Measurements from ENCODE around the gene NRAP.

The NRAP gene

DNA sequence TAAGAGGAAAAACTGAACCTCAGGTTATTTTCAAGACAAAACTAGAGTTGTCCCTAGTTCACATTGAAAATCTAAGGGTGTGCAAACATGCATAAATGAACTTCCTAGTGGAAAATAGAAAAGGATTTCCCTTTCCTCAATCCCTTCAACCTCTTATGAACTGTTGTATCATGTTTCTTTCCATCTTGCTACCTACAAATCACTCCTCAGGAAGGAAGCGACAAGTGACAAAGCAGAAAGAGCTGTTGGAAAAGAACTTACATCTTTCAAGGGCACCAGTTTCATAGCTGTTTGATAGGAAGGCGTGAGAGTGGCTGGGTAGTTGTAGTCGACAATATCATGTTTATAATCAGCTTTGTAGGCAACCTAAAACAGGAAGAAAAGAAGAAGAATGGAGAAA, 23.9 kb downstream of the NRAP start:
- no peak for DNase-seq

DNA sequence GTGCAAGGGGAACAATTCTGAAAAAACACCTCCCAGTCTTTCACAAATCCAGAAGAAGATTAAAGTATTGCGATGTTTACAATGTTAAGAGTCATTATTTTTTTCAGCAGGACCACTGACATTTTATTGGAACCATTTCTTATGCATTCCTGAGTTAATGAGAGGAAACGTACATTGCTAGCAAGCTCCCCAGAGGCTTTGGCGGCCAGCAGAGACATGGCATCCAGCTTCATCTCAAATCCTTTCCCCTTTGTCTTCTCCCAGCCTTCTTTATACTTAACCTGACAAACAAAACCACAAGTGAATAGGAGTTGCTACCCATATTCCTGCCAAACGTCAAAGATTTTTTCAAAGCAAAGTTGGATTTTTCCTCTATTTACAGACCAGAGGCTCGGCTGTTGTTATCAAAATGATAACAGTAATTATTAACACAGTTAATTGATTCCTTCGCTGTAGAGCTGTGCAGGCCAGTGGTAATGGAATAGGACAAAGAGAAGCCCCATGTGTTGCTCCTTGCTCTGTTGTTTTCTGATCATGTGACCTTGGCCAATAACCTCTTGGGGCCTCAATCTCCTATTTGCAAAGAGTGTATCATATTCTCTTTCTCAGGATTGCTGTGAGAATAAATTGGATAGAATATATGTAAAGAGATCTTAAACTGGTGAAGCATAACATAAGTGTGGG, 32.0 kb downstream of the NRAP start:
- DNase-seq: no peak

DNA sequence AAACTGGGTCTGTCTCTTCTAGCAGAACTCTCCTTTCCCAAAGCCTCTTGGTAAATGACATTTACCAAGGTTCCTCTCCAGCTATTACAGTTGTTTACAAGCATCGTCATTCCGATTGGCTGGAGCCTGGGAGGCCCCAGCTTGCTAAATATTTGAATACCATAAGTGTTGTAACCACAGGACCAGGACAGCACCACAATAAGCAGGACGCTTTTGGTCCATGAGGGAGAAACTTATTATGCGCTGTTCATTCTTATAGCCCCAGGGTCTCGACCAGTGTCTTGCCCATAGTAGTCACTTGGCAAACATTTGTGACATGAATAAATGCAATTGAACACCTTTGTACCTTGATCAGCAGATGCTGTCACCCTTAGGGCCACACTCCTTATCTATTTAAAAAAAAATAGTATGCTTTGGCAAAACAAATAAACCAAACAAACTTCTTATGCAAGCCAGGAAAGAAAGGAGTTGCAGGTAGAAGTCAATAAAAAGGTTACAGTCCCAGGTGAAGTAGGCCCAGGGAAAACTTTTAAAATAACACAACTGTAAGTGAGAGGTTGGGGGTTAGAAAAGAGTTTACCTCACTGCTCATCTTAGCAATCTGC, 32.8 kb downstream of the NRAP start:
- no peak for DNase-seq

DNA sequence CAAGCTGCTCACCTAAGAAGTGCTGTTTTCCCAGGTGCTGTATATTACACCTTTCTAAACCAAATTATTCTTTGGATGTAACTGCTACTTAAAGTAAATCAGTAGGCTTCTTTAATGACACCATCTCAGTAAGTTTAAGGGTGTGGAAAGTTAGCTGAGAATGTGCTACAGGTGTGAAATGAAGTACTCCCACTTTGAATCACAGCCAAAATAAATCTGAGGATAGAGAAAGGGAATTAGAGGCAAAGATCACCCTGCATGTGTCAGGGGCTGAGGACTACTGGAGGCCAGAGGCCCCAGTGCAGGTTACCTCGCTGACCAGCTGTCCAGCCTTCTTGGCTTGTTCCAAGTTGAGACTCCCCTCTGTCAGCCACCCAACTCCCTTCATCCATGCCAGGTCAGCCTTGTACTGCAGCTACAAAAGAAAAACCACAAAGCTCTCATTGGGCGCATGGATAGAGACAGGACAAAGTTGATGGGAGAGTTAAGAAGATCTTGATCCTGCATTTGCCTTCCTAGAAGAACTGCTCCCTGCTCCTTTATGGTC, 35.2 kb downstream of the NRAP start:
- DNase-seq: no peak

DNA sequence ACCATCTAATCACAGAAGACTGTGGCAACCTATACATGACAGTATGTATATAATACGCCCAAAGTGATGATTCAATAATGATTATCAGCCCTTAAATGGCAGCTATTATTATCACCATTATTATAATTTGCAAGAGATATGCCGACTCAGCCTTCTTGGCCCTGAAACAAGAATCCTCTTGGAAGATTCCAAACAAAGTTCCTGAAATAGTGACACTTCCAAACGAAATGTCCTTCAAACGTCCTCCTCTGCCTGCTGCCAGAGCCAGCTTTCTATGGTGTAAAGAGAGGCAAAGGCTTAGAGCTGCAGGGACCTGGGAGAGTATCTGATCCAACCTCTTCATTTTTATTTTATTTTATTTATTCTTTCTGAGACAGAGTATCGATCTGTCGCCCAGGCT, 36.0 kb downstream of the NRAP start:
- no peak for DNase-seq

DNA sequence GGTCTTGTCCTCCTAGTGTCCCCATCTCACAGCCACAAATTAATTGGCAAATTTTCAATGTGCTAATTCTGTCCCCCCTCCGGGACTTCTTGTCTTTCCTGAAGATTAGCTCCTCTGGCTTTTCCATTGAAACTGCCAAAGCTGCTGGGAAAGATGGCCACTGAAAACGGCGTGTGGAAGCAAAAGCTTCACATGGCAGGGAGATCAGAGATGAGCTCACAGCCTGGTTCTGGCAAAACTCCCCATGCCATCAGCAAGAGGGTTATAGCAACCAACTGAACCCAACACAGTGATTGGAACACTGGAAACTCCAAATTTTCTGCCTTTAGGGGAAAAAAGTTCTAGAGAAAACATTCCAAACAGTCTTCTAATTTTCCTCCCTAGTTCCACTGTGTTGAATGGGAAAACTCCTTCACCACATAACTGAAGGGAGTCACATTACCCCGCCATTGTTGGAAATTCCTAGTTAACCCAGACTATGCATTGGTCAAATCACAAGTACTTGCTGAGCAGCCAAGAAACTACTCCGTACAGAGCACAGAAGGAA, 37.0 kb downstream of the NRAP start:
- DNase-seq: no peak

DNA sequence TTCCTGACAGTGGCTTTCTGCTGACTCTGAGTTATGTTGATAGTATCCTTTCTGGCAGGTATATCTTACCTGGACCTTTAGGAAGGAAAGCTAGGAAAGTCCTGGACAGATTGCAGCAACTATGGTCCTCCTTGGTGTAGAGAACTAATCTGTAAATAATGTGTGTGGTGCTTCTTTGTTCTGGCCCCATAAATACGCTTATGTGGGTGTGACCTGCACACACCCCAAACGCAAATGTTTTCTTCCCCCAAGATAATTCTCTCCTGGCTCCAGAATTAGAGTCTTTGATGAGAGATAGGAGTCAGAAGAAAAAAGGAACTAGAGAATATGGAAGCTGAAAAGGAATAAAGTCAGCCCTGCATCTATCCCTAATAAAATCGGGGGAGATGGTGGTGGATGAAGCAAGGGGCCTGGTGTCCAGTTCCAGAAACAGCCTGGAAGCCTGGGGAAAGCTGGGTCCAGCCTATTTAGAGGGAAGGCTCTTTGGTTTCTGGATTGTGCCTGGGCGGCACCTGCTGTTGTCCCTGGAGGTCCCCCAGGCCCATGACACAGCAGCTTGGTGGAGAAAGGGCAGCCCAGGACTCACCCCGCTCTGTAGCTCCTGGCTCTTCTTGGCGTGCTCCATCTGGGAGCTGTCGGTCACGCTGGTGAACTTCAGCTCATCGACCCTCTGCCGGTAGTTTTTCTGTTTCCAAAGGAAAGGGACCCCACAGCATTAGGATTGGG, 38.2 kb downstream of the NRAP start:
- DNase-seq: no peak

DNA sequence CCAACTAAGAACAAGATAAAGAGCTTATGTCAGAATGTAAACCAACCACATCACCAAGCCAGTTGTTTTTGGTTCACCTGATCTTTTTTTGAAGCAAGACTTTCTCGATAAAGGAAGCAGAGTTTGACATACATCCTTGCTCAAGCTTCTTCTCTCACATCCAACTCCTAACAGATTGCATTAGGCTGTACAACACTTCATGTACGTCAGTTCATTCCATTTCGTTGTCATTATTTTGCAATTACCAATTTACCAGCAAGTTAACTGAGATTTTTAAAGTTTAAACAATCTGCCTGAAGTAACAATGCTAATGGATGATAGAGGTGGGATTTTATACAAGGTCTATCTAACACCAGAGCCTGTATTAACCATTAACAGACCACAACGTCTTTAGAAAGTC, 41.0 kb downstream of the NRAP start:
- DNase-seq: no peak

DNA sequence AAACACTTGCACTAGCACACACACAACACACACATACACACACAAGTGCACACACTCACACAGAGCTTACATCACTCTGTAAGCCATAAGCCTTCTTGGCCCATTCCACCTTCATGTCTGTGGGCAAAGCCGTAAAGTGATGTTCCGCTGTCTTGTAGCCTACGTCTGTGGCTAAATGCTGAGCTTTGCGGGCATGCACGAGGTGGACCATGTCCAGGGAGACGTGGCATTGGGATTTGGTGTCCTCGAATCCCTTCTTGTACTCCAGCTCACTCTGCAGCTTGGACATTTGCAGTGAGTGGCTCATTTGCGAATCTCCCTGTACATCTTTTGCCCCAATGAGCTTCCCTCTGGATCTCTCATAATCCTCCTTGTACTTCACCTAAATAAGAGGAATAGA, 42.0 kb downstream of the NRAP start:
- no peak for DNase-seq

DNA sequence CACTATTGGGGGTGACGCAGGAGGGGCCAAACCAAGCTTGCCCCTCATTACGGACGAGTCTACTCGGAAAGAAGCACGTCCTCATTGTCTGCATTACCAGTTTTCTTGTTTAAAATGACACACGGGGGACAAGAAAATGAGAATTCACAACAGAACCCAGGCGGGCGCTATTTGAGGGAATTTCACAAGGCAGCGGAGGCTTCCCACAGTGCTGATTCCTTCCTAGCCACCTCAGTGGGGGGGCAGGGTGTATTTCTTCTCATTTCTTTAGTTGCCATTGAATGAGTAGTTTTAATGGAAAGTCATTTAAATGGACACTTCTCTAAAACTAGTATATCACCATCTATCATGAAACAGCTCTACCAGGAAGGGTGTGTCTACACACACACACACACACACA, 42.9 kb downstream of the NRAP start:
- no peak for DNase-seq

DNA sequence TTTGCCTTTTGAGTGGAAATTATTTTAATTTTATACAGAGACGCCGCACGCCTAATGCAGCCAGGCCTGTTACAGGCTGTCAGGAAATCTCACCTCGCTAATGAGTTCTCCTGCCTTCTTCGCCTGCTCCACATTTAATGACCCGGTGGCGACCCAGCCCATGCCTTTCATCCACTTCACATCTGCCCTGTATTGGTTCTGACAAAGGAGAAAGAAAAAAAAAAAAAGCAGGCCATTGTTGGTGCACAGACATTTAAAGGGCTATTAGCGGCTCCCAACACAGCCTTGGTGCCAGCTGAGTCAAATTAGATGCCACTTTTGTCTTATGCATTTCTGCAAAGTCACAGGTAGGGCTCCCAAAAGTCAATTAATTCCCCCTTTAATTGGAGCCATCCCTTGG, 43.3 kb downstream of the NRAP start:
- no peak for DNase-seq

DNA sequence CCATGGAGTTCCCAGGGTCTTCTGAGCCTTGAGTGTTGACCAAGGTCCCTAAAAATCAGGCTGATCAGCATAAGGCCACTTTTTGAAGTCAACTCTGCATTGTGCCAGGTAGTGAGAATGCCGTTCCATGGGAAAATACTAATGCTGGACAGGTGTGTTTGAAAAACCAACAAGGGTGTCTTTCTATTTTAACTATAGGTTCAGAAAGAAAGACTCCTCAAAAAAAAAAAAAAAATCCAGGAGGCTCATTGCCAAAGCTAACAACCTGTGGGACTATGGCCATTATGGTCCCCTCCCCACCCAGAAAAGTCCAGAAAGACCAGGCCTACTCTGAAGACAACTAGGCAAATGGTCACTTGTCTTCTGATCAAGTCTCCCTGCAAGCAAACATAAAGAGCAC, 44.4 kb downstream of the NRAP start:
- DNase-seq: no peak

DNA sequence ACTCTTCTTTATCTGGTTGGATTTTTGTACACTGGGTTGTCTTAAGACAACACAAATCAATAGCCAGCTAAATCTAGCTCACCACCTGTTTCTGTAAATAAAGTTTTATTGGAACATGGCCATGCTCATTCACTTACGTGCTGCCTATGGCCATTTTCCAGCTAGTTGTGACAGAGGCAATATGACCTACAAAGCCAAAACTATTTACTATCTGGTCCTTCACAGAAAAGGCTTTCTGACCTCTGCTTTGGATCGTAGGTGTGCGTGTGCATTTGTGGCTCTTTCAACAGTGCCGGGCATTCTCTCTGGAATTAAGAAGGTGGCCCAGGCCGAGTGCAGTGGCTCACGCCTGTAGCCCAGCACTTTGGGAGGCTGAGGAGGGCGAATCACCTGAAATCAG, 45.5 kb downstream of the NRAP start:
- DNase-seq: no peak

DNA sequence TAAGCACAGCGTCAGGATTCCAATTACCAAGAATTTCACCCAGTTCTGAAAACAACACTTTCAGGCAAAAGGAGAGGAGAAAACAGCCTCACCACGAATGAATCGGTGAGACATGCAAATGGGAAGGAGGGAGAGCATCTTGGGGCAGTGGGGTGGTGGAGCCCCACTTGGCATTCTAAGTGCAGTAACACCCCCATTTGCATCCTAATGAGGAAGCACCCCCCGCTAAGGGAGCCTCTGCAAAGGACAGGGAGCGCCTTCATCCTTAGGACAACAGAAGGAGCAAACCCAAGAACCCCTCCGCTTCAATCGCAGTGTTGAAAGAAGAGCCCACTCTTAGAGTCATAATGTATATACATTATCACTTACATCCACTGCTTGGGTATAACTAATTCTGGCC, 46.8 kb downstream of the NRAP start:
- DNase-seq: no peak

DNA sequence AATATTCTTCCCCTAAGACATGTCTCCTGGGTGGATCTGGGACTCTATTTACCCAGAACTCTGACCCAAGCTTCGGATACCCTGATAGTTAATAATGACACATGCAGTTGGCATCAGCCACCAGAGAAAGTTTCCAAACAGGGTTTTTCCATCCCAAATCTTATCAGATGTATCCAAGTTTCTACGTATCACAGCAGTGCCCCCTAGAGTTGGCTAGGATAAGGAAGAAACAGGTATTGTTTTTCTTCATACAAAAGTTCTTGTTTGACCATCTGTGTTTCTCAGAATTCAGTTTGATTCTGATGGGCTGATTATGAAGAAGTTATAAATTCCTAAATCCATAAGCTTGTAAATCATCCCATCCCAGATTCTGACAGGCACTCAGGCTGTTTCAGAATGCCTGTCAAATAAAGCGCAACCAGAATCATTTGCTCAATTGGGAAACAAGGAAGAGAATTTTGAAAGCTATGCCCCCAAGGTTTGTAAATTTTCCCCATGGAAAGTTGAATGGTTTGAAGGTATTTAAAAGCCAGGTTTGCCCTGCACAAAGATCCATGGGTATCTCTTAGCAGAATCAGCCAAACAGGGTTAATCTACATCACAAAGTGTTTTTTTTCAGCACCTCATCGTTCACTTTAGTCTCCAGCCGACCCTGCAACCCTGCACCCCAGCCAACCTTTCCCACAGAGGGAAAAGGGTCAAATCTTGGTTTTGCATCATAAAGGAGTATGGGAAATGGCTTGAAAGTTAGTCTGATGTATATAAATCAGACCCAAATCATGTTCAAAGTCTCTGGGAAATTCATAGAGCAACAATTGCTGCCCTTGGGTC, 47.4 kb downstream of the NRAP start:
- DNase-seq: no peak

DNA sequence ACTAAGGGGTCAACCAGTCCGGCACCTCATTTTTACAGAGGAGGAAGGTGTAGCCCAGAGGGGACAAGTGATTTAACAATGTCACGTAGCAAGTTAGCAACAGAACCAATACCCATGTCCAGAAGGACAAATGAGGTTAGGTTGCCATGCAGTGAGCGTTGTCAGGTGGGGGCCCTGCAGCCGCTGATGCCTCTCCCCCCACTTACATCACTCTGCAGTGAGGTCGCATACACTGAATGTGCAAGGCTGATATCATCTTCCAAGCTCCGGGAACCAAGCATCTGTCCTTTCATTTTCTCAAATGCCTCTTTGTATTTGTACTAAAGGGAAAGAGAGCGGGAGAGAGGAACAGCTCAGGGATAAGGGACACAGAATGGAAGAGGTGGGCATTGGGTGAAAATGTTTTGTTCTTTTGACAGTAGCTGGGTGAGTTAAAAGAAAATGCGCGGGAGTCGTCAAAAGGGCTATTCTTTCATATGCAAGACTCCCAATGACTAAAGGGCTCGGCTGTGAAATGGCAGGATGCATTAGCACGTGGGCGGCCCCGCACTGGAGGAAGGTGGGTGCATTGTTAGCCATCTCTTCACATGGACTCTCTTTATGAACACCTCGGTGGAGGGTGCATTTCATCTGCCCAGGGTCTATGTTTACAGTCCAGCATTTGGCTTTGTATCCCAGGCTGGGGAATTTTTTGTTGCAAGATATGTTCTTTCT, 49.7 kb downstream of the NRAP start:
- DNase-seq: no peak

DNA sequence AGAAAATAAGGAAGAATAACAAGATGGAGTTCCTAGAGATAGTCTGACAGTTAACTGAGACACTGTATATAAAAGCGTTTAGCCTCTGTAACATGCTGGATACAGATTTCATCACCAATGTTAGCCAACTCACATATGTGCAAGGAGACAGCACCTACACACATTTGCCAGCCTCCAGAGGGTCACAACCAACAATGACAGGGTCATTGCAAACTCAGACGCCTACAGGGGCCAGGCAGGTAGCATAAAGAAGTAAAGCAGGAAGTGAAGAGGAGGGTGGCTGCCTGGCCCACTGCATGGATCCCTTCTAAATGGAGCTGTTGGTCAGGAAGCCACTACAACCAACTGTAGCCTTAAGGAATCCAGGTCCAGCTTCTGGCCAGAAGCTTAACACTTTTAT, 50.4 kb downstream of the NRAP start:
- no peak for DNase-seq

DNA sequence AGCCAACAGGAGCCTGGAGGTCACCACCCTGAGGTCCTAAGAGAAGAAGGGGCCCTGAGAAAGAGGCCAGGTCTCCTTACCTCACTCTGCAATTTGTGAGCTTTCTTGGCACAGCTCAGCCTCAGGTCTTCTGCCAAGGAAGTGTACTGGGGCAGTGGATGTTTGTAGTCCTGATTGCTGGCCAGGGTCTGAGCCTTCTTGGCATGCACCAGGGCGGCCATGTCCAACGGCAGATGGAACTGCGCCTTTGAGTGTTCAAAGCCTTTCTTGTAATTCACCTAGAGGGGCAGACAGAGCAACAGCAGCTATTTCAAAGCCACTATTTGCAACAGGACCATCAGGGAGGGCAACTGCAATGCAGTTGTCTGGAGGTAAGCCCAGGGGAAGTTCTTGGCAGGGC, 51.7 kb downstream of the NRAP start:
- no peak for DNase-seq

DNA sequence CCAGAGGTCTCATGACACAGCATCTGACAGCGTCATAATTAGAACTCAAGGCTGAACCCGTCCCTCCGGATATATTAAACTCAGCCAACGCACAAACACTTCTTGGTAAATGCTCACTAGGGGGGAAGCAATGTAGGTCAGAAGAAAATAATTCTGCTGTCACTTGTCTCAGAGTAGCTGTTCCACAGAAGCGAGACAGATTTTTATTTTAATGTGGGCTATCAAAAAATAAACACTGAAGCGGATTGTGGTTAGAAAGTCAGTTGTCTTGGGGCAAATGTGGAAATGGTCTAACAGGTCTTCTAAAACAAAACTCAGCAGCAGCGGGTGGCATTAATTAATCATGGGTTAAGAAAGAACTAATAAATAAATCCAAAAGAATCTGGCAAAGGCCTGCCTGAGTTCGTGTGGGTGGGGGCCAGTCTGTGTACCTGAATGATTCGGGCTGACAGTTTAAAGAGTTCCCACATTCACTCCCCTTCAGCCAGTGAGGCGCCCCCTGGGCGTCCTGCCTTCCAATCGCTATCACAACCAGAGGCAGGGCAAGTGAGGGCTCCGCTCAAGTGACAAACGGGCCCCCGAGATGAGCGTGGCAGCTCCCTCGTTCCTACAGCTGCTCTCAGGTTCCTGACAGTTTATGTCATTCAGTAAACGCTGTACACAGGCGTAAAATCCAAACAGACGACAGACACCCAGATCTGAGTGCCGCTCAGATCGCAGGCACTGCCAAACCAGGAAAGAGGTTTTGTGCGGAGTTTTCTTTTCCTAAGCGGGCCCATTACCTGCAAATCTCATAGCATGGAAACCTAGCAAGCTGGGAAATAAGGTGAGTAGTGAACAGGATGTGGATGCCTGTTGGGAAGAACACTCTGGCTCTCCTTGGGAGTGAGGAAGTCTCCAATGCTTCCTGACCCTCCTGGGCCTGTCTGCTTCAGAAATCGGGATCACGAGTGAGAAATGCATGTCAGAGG, 52.9 kb downstream of the NRAP start:
- DNase-seq: no peak

DNA sequence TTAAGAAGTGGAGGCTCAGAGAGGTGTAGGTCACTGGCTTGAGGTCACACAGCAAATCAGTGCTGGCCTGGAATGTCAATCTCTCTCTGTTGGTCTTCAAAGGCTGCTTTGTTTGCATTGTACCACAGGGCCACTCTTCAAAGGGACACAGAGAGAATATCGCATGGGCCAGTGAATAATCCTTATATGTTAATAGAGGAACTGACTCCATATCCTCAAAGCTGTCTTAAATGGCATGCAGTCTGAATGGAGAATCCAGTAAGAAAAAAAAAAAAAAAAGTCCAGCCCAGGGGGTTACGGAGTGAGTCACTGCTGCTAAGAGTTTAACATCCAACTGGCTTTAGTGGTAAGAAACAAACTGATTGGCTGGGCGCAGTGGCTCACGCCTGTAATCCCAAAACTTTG, 54.1 kb downstream of the NRAP start:
- DNase-seq: no peak

All from NCI-H82 (cell line).